ENCODE results near the gene CLDN16. TPM values are rescaled to one million over a fixed set of nuclear protein-coding genes. Genes with fewer than 3 reads are reported as not detected.

The CLDN16 gene
- total and polyA plus RNA-seq, 9 of the 15 experiments (the other 6 are each of a cell fraction or from before 2014, with no cell fraction given), result 0.04 to 0.11 (median 0.04) TPM; not detected in 6

DNA sequence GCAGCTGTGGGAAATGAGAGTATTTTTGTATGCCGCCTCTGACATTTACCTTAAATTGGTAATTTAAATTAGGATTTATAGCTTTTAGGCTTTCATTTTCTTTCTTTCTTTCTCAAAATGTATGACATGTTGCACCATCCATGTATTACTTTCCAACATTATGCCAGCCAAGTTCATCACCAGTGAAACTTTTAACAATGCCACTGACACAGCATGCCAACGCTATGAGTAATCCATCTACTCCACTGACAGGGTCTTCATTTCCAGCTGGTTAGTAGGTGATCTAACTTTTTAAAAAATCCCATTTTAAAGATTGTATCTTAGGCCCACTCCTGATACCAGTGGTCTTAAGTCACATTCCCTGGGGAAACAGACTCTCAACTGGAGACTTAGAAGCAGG, 21.8 kb upstream of the CLDN16 start:
- DNase-seq (ENCODE audit: extremely low read depth in 1 of 4, low spot score in 3 of 4), result no peak
- Histone ChIP-seq H3K4me1 (replicated peaks in 1 of 2; ENCODE audit: control insufficient read depth in 2 of 2, insufficient read depth in 2 of 2, low read length in 2 of 2) (no peaks in the 10 kb centered on the region), H3K4me2 (ENCODE audit: insufficient read depth, low read length) (no peak overlapping the region), H3K27ac (ENCODE audit: extremely low read depth, low read depth, low read length) (no peak overlapping the region), H3K9ac (ENCODE audit: insufficient read depth in 1 of 2, low read depth in 2 of 2, low read length in 2 of 2) (no peak overlapping the region), H3K9me1 (ENCODE audit: control insufficient read depth, insufficient read depth, low read length) (no peaks in the 10 kb centered on the region), H4K20me1 (replicated peaks; ENCODE audit: control insufficient read depth, insufficient read depth, low read length) (no peaks in the 10 kb centered on the region), H3K27me3 (ENCODE audit: control insufficient read depth in 2 of 2, insufficient read depth in 2 of 2, low read length in 2 of 2) (no peaks in the 10 kb centered on the region), H3K9me3 (replicated peaks; ENCODE audit: control insufficient read depth, insufficient read depth, low read depth, low read length) (peaks cover 2% of the 10 kb centered on the region; the same call in 1 of the 2 replicates), H3K79me2 (ENCODE audit: control insufficient read depth, insufficient read depth, low read length) (no peaks in the 10 kb centered on the region), H3K4me3 (no peak overlapping the region), H3K36me3 (ENCODE audit: control insufficient read depth, insufficient read depth, low read length) (no peaks in the 10 kb centered on the region), H2AFZ (ENCODE audit: low read depth, low read length) (no peak overlapping the region)
- in situ Hi-C loops (cut with MboI), result no loop called here
- intact Hi-C loops (cut with micrococcal nuclease), result no loop called here
- no peak for ATAC-seq
- no TSS peak for BruUV-seq (replicated peaks)
- ChIA-PET POLR2A (interaction anchor here (0.6 kb wide), 1 partner anchor 13 kb away, joined by 3 read pairs; no protein-coding TSS in a partner anchor), CTCF (ENCODE audit: low intra/inter-chr PET ratio) (no interaction called here)
- 3% methylated on average over 2 of the region's 2 CpGs for WGBS (ENCODE audit: insufficient coverage, low coverage, missing lambda C conversion rate)
- FAIRE-seq, result no peak
- TF ChIP-seq CREBBP (IDR thresholded peaks at IDR 0.05; ENCODE audit: low read depth, low read length) (no peak), GATAD2B (IDR thresholded peaks at IDR 0.05; ENCODE audit: borderline replicate concordance) (no peak), ERF (CRISPR knock-in tag; IDR thresholded peaks at IDR 0.05) (no peak), PHF21A (IDR thresholded peaks at IDR 0.05; ENCODE audit: borderline replicate concordance, low read depth) (no peak), FIP1L1 (IDR thresholded peaks at IDR 0.05; ENCODE audit: low read depth, low read length, poor library complexity, severe bottlenecking) (no peak), ARNT (IDR thresholded peaks at IDR 0.05) (no peak), CBX2 (IDR thresholded peaks at IDR 0.05; ENCODE audit: insufficient read depth, low read length, poor library complexity, severe bottlenecking) (no peak), KDM4B (IDR thresholded peaks at IDR 0.05; ENCODE audit: borderline replicate concordance in 2 of 2, low read depth in 1 of 2) (no peak), ZNF75A (CRISPR knock-in tag; IDR thresholded peaks at IDR 0.05) (no peak), THRAP3 (IDR thresholded peaks at IDR 0.05; ENCODE audit: borderline replicate concordance) (no peak), HNRNPH1 (optimal IDR thresholded peaks at IDR 0.05; ENCODE audit: low read depth, low read length) (no peak), ZNF311 (CRISPR knock-in tag; IDR thresholded peaks at IDR 0.05) (no peak)
- TF ChIP-seq, protein P1, sequence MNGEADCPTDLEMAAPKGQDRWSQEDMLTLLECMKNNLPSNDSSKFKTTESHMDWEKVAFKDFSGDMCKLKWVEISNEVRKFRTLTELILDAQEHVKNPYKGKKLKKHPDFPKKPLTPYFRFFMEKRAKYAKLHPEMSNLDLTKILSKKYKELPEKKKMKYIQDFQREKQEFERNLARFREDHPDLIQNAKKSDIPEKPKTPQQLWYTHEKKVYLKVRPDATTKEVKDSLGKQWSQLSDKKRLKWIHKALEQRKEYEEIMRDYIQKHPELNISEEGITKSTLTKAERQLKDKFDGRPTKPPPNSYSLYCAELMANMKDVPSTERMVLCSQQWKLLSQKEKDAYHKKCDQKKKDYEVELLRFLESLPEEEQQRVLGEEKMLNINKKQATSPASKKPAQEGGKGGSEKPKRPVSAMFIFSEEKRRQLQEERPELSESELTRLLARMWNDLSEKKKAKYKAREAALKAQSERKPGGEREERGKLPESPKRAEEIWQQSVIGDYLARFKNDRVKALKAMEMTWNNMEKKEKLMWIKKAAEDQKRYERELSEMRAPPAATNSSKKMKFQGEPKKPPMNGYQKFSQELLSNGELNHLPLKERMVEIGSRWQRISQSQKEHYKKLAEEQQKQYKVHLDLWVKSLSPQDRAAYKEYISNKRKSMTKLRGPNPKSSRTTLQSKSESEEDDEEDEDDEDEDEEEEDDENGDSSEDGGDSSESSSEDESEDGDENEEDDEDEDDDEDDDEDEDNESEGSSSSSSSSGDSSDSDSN (IDR thresholded peaks at IDR 0.05; ENCODE audit: borderline replicate concordance in 1 of 2, low read depth in 2 of 2, low read length in 2 of 2), result no peak
- TF ChIP-seq, protein P2, sequence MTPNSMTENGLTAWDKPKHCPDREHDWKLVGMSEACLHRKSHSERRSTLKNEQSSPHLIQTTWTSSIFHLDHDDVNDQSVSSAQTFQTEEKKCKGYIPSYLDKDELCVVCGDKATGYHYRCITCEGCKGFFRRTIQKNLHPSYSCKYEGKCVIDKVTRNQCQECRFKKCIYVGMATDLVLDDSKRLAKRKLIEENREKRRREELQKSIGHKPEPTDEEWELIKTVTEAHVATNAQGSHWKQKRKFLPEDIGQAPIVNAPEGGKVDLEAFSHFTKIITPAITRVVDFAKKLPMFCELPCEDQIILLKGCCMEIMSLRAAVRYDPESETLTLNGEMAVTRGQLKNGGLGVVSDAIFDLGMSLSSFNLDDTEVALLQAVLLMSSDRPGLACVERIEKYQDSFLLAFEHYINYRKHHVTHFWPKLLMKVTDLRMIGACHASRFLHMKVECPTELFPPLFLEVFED (CRISPR knock-in tag; conservative IDR thresholded peaks at IDR 0.05), result no peak
- TF ChIP-seq, protein P3, sequence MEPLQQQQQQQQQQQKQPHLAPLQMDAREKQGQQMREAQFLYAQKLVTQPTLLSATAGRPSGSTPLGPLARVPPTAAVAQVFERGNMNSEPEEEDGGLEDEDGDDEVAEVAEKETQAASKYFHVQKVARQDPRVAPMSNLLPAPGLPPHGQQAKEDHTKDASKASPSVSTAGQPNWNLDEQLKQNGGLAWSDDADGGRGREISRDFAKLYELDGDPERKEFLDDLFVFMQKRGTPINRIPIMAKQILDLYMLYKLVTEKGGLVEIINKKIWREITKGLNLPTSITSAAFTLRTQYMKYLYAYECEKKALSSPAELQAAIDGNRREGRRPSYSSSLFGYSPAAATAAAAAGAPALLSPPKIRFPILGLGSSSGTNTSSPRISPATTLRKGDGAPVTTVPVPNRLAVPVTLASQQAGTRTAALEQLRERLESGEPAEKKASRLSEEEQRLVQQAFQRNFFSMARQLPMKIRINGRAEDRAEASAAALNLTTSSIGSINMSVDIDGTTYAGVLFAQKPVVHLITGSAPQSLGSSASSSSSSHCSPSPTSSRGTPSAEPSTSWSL (CRISPR knock-in tag; IDR thresholded peaks at IDR 0.05; ENCODE audit: borderline replicate concordance), result no peak
